ENCODE results near the gene FADS3. TPM values are rescaled to one million over a fixed set of nuclear protein-coding genes. Genes with fewer than 3 reads are reported as not detected.
A peak's percentile ranks its signal among the peaks of the same experiment; 100 is the strongest.

Gene FADS3
- total and polyA plus RNA-seq, 2 of the 13 experiments (the other 11 are each of a cell fraction or from before 2014, with no cell fraction given): 13.4 to 23.2 TPM

GRCh38 chr11:61897387-61898246, 6.3 kb upstream of the FADS3 start:
- Histone ChIP-seq H4K20me1 (ENCODE audit: insufficient read depth, low read length) (no peaks in the 10 kb centered on the region), H2AFZ (ENCODE audit: low read length) (no peak overlapping the region), H3K4me2 (ENCODE audit: low read depth, low read length) (no peak overlapping the region), H3K27ac (ENCODE audit: extremely low read length, insufficient read depth, low read length) (no peak overlapping the region), H3K4me3 (replicated peaks in 1 of 3; ENCODE audit: insufficient read depth in 1 of 3, low read depth in 2 of 3, low read length in 3 of 3) (no peak overlapping the region), H3K79me2 (ENCODE audit: insufficient read depth, low read length) (no peaks in the 10 kb centered on the region), H3K4me1 (ENCODE audit: insufficient read depth, low read length) (peaks cover 11% of the 10 kb centered on the region), H3K9ac (ENCODE audit: insufficient read depth, low read depth, low read length) (no peak overlapping the region), H3K27me3 (ENCODE audit: control insufficient read depth in 1 of 2, insufficient read depth in 2 of 2, low read length in 2 of 2) (no peaks in the 10 kb centered on the region), H3K36me3 (replicated peaks in 1 of 2; ENCODE audit: control insufficient read depth in 1 of 2, insufficient read depth in 2 of 2, low read length in 2 of 2) (no peaks in the 10 kb centered on the region), H3K9me3 (ENCODE audit: low read length) (no peaks in the 10 kb centered on the region)
- CTCF ChIA-PET (ENCODE audit: low intra/inter-chr PET ratio, low total read pairs): interaction anchor here (1.1 to 4.6 kb wide), 7 partner anchors 26 to 210 kb away, joined by 3 to 124 read pairs (median 20); no protein-coding TSS in a partner anchor
- peak; percentile 51 for DNase-seq (ENCODE audit: low spot score)
- in situ Hi-C loops (cut with HindIII; ENCODE audit: extremely low pct_ligation_motif_present, low pct_unique_long_range_greater_than_20kb): loop anchor here (5.0 kb wide), 2 partner anchors 50 to 160 kb away; no protein-coding TSS in a partner anchor
- peak; percentile 56 for FAIRE-seq
- no TSS peak for BruUV-seq (replicated peaks)
- POLR2A ChIA-PET: interaction anchor here (1.4 to 3.4 kb wide), 6 partner anchors 26 to 210 kb away, joined by 4 to 20 read pairs (median 16); partner anchors contain the start of gene FTH1
- WGBS (ENCODE audit: low lambda C conversion rate): 55% methylated on average over 13 of the region's 17 CpGs
- ATAC-seq: peak; percentile 79
- intact Hi-C loops (cut with micrococcal nuclease; ENCODE audit: unreplicated experiment): loop anchor here (1.0 to 2.0 kb wide), 3 partner anchors 101 to 185 kb away; no protein-coding TSS in a partner anchor
- TF ChIP-seq IKZF4 (CRISPR knock-in tag; IDR thresholded peaks at IDR 0.05; ENCODE audit: borderline replicate concordance, low read depth, not compliant biosample characterization) (peak; percentile 30), KDM2A (CRISPR knock-in tag; IDR thresholded peaks at IDR 0.05; ENCODE audit: borderline replicate concordance, low read depth) (0 out of 2 replicates have a peak, but pooled peaks have one; percentile 18), PCBP1 (IDR thresholded peaks at IDR 0.05; ENCODE audit: borderline replicate concordance, low read depth, low read length) (peak; percentile 67; the same call in 1 of the 2 replicates), STAG1 (CRISPR knock-in tag; IDR thresholded peaks at IDR 0.05) (peak; percentile 95), ZNF24 (IDR thresholded peaks at IDR 0.05) (no peak), ERF (CRISPR knock-in tag; IDR thresholded peaks at IDR 0.05) (0 out of 2 replicates have a peak, but pooled peaks have one; percentile 34), RAD21 (CRISPR knock-in tag; IDR thresholded peaks at IDR 0.05) (peak; percentile 92), ZNF672 (CRISPR knock-in tag; IDR thresholded peaks at IDR 0.05) (no peak), GMEB1 (CRISPR knock-in tag; IDR thresholded peaks at IDR 0.05; ENCODE audit: borderline replicate concordance) (0 out of 2 replicates have a peak, but pooled peaks have one; percentile 17), KDM3A (CRISPR knock-in tag; IDR thresholded peaks at IDR 0.05; ENCODE audit: low read depth) (0 out of 2 replicates have a peak, but pooled peaks have one; percentile 21), XRCC5 (optimal IDR thresholded peaks at IDR 0.05; ENCODE audit: low read length) (peak; percentile 74), ZNF547 (CRISPR knock-in tag; IDR thresholded peaks at IDR 0.05) (0 out of 2 replicates have a peak, but pooled peaks have one; percentile 19), GPN1 (CRISPR knock-in tag; IDR thresholded peaks at IDR 0.05; ENCODE audit: borderline replicate concordance) (no peak), ETV5 (CRISPR knock-in tag; IDR thresholded peaks at IDR 0.05; ENCODE audit: borderline replicate concordance) (0 out of 2 replicates have a peak, but pooled peaks have one; percentile 16), CBX5 (CRISPR knock-in tag; IDR thresholded peaks at IDR 0.05; ENCODE audit: borderline replicate concordance) (no peak), THAP11 (CRISPR knock-in tag; IDR thresholded peaks at IDR 0.05) (0 out of 2 replicates have a peak, but pooled peaks have one; percentile 21), UBTF (CRISPR knock-in tag; IDR thresholded peaks at IDR 0.05) (peak; percentile 33; the same call in 1 of the 2 replicates), KLF13 (CRISPR knock-in tag; IDR thresholded peaks at IDR 0.05) (0 out of 2 replicates have a peak, but pooled peaks have one; percentile 33), SIX4 (CRISPR knock-in tag; IDR thresholded peaks at IDR 0.05) (no peak)
